B cell (primary cell): ENCODE results near the gene CEP112. TPM values are rescaled to one million over a fixed set of nuclear protein-coding genes. Genes with fewer than 3 reads are reported as not detected.

Source experiments
- ATAC-seq: fragments of 200-7000 bp; cut with Tn5 transposase; one replicate; pipeline ENCODE4 v1.10.0; 2021; ENCODE audit warnings: low read depth, mild to moderate bottlenecking, moderate number of reproducible peaks, moderate library complexity
- CTCF ChIA-PET: fragments of 350-600 bp; sonication (Branson Sonifier 250); formaldehyde crosslinking; loops from one replicate; lab custom pipeline; 2021; ENCODE audit warnings: antibody characterized with exemption, inconsistent platforms; lab: Charles Lee
- POLR2A ChIA-PET: fragments of 350-600 bp; sonication (Branson Sonifier 250); formaldehyde crosslinking; loops from one replicate; lab custom pipeline; 2021; ENCODE audit warnings: antibody characterized with exemption; lab: Charles Lee
- DNase-seq: peaks from one replicate; pipeline ENCODE4 v3.0.0; 2013
- H2AFZ ChIP-seq: 2 replicates; pipeline ENCODE4 v1.6.1; 2012; ENCODE audit warnings: mild to moderate bottlenecking, low read depth, low read length; ENCODE audit not compliant: insufficient read depth, poor library complexity, severe bottlenecking
- H3K27ac ChIP-seq, 2 donors: 1 replicate in 1 of 2; 2 replicates in 1 of 2; pipeline ENCODE4 v1.5.1; 2012 to 2013; ENCODE audit warnings: low read length in 2 of 2, mild to moderate bottlenecking in 2 of 2, moderate library complexity in 1 of 2
- H3K27me3 ChIP-seq, 4 experiments: fragments of 200-600 bp in 1 of 4; sonication (generic) in 1 of 4; replicated peaks in 1 of 4; 1 replicate in 2 of 4; 2 replicates in 2 of 4; pipeline versions ENCODE4 v1.6.1 to v1.7.0; 2013 to 2016; ENCODE audit warnings: low read length in 3 of 4, mild to moderate bottlenecking in 2 of 4, mixed read lengths in 1 of 4, moderate library complexity in 1 of 4; ENCODE audit not compliant: insufficient read depth in 4 of 4, control insufficient read depth in 3 of 4; ENCODE audit errors: control extremely low read depth in 1 of 4
- H3K36me3 ChIP-seq, 2 experiments: replicated peaks in 1 of 2; 1 replicate in 1 of 2; 2 replicates in 1 of 2; pipeline versions ENCODE4 v1.6.1 to v1.7.1; 2013; ENCODE audit warnings: low read length in 1 of 2; ENCODE audit not compliant: insufficient read depth in 2 of 2, control insufficient read depth in 1 of 2; ENCODE audit errors: control extremely low read depth in 1 of 2, extremely low read depth in 1 of 2
- H3K4me1 ChIP-seq, 2 donors: fragments of 200-600 bp in 1 of 2; sonication (generic) in 1 of 2; 1 replicate in 1 of 2; 2 replicates in 1 of 2; pipeline versions ENCODE4 v1.5.1 to v1.6.1; 2013 to 2017; ENCODE audit warnings: low read length in 2 of 2; ENCODE audit not compliant: control insufficient read depth in 2 of 2, insufficient read depth in 2 of 2
- H3K4me2 ChIP-seq: replicated peaks from 2 replicates; pipeline ENCODE3; 2012; ENCODE audit warnings: mild to moderate bottlenecking, low read depth, low read length; ENCODE audit not compliant: poor library complexity, severe bottlenecking
- H3K4me3 ChIP-seq, 5 experiments: fragments of 200-600 bp in 1 of 5; sonication (generic) in 1 of 5; 1 replicate in 3 of 5; 2 replicates in 2 of 5; pipeline versions ENCODE4 v1.5.1 to v1.7.0; 2011 to 2016; ENCODE audit warnings: low read length in 4 of 5, mild to moderate bottlenecking in 4 of 5, low read depth in 2 of 5, control low read depth in 1 of 5, moderate library complexity in 1 of 5; ENCODE audit not compliant: insufficient read depth in 1 of 5; ENCODE audit errors: control extremely low read depth in 1 of 5, extremely low read depth in 1 of 5
- H3K79me2 ChIP-seq: fragments of 200-600 bp; sonication (generic); one replicate; pipeline ENCODE4 v1.6.0; 2016; ENCODE audit warnings: low read length; ENCODE audit not compliant: control insufficient read depth, insufficient read depth
- H3K9ac ChIP-seq: fragments of 200-600 bp; sonication (generic); 2 replicates; pipeline ENCODE4 v1.6.1; 2017; ENCODE audit warnings: mild to moderate bottlenecking, low read length, moderate library complexity
- H3K9me3 ChIP-seq, 3 donors: one replicate each; pipeline versions ENCODE4 v1.6.1 to v1.7.1; 2013; ENCODE audit warnings: low read length in 2 of 3; ENCODE audit not compliant: control insufficient read depth in 2 of 3, insufficient read depth in 1 of 3; ENCODE audit errors: control extremely low read depth in 1 of 3
- H4K20me1 ChIP-seq: 2 replicates; pipeline ENCODE4 v1.6.0; 2012; ENCODE audit warnings: mild to moderate bottlenecking, low read length; ENCODE audit not compliant: insufficient read depth, control insufficient read depth, poor library complexity, severe bottlenecking
- H3K27ac Mint-ChIP-seq: one replicate; pipeline ENCODE4 v1.8.0; 2021; ENCODE audit warnings: mixed read lengths
- H3K27me3 Mint-ChIP-seq: one replicate; pipeline ENCODE4 v1.8.0; 2021; ENCODE audit warnings: mixed read lengths
- H3K4me1 Mint-ChIP-seq: one replicate; pipeline ENCODE4 v1.8.0; 2021; ENCODE audit warnings: mixed read lengths
- H3K4me3 Mint-ChIP-seq: one replicate; pipeline ENCODE4 v1.8.0; 2021; ENCODE audit warnings: mixed read lengths
- H3K9me3 Mint-ChIP-seq: one replicate; pipeline ENCODE4 v1.8.0; 2022; ENCODE audit warnings: mixed read lengths; ENCODE audit not compliant: insufficient read depth
- CTCF ChIP-seq: fragments of 200-600 bp; IDR thresholded peaks from one replicate; pipeline ENCODE4 v1.8.0; 2022; ENCODE audit warnings: antibody characterized with exemption, mild to moderate bottlenecking
- EZH2 ChIP-seq: IDR thresholded peaks from 2 replicates; pipeline ENCODE4 v1.6.1; 2012; ENCODE audit warnings: borderline replicate concordance, low read depth, mild to moderate bottlenecking, moderate library complexity, low read length; ENCODE audit not compliant: insufficient read depth, poor library complexity, severe bottlenecking
- WGBS: methylation state at CpG from one replicate; pipeline ENCODE4 v1.1.5; 2013; ENCODE audit warnings: missing lambda C conversion rate; ENCODE audit not compliant: insufficient coverage; 5-methylcytosine and 5-hydroxymethylcytosine counted together
- intact Hi-C: fragments of 100-400 bp; cut with micrococcal nuclease; formaldehyde crosslinking; loops from one replicate; pipeline ENCODE4 v1.10.0; 2022
- polyA plus RNA-seq: library from polyadenylated mRNA; depleted of rRNA; stranded (reverse); fragments of >200 nt; gene quantifications from 2 replicates; pipeline ENCODE4 v1.2.3, GENCODE V29; 2012
- total RNA-seq, 2 donors: library from RNA; stranded (reverse); fragments of 120-200 nt in 1 of 2; gene quantifications; 1 replicate in 1 of 2; 2 replicates in 1 of 2; pipeline versions ENCODE4 v1.2.3 to v1.2.4, GENCODE V29; 2013 to 2022

CEP112 gene
- total and polyA plus RNA-seq, 2 donors (not counting 1 experiment from before 2014, with no cell fraction given), result 0.57 to 4.6 TPM

GRCh38 chr17:65703891-65704290, 488.0 kb downstream of the CEP112 start:
- no peak for TF ChIP-seq CTCF
- TF ChIP-seq EZH2, result no peak
- ChIA-PET CTCF (no interaction called here), POLR2A (no interaction called here)
- WGBS, result 92% methylated on average over 7 of the region's 9 CpGs
- H3K4me3 Mint-ChIP-seq, result no peak overlapping the region
- H3K4me3 ChIP-seq, result no peak overlapping the region
- no peaks in the 10 kb centered on the region for H3K4me1 ChIP-seq
- intact Hi-C loops, result no loop called here
- no peak for DNase-seq
- no peaks in the 10 kb centered on the region for H3K79me2 ChIP-seq
- H3K27ac ChIP-seq, result no peak overlapping the region
- no peak overlapping the region for H3K27ac Mint-ChIP-seq
- H3K27me3 Mint-ChIP-seq, result peaks cover 18% of the 10 kb centered on the region
- H3K36me3 ChIP-seq, result no peaks in the 10 kb centered on the region
- H3K27me3 ChIP-seq, result no peaks in the 10 kb centered on the region
- H4K20me1 ChIP-seq, result no peaks in the 10 kb centered on the region
- no peak overlapping the region for H3K4me2 ChIP-seq
- no peaks in the 10 kb centered on the region for H3K4me1 Mint-ChIP-seq
- no peaks in the 10 kb centered on the region for H3K9me3 Mint-ChIP-seq
- no peak overlapping the region for H2AFZ ChIP-seq
- no peak for ATAC-seq
- no peaks in the 10 kb centered on the region for H3K9me3 ChIP-seq
- H3K9ac ChIP-seq, result no peak overlapping the region

- H3K9ac ChIP-seq, result no peak overlapping the region
- H3K27ac ChIP-seq, result no peak overlapping the region
- H3K36me3 ChIP-seq, result no peaks in the 10 kb centered on the region
- DNase-seq, result no peak
- 82% methylated on average over 3 of the region's 5 CpGs for WGBS
- Mint-ChIP-seq H3K4me3 (no peak overlapping the region), H3K9me3 (no peaks in the 10 kb centered on the region), H3K27ac (no peak overlapping the region), H3K27me3 (peaks cover 18% of the 10 kb centered on the region), H3K4me1 (no peaks in the 10 kb centered on the region)
- POLR2A ChIA-PET, result no interaction called here
- no peaks in the 10 kb centered on the region for H3K79me2 ChIP-seq
- ATAC-seq, result no peak
- TF ChIP-seq CTCF (no peak), EZH2 (no peak)
- H4K20me1 ChIP-seq, result no peaks in the 10 kb centered on the region
- no peak overlapping the region for H3K4me3 ChIP-seq
- intact Hi-C loops, result no loop called here
- H3K27me3 ChIP-seq, result no peaks in the 10 kb centered on the region
- CTCF ChIA-PET, result no interaction called here
- no peak overlapping the region for H2AFZ ChIP-seq
- no peaks in the 10 kb centered on the region for H3K4me1 ChIP-seq
- no peak overlapping the region for H3K4me2 ChIP-seq
- H3K9me3 ChIP-seq, result no peaks in the 10 kb centered on the region
Observed at GRCh38 chr17:65699459-65699858, 492.5 kb downstream of the CEP112 start.
